Psoas muscle (tissue), 8 donors: ENCODE results near the gene KIAA1217. TPM values are rescaled to one million over a fixed set of nuclear protein-coding genes. Genes with fewer than 3 reads are reported as not detected.

ENCODE experiments used
- ATAC-seq, 4 donors: fragments of 200-7000 bp; cut with Tn5 transposase; one replicate each; pipeline ENCODE4 v1.9.1; 2020; ENCODE audit warnings: moderate library complexity in 3 of 4, mild to moderate bottlenecking in 2 of 4
- DNase-seq, 2 donors: peaks; one replicate each; pipeline ENCODE4 v3.0.0-alpha.2; 2020
- H3K27ac ChIP-seq: fragments of 200-600 bp; one replicate; pipeline ENCODE4 v1.8.0; 2022
- H3K27me3 ChIP-seq, 3 donors: fragments of 200-600 bp in 1 of 3; one replicate each; pipeline versions ENCODE4 v1.6.1 to v1.8.0; 2013 to 2022; ENCODE audit warnings: low read length in 2 of 3, mild to moderate bottlenecking in 2 of 3, moderate library complexity in 1 of 3; ENCODE audit not compliant: insufficient read depth in 3 of 3
- H3K36me3 ChIP-seq, 2 donors: fragments of 200-600 bp in 1 of 2; one replicate each; pipeline versions ENCODE4 v1.6.1 to v1.8.0; 2013 to 2022; ENCODE audit warnings: low read depth in 1 of 2, mild to moderate bottlenecking in 1 of 2, moderate library complexity in 1 of 2; ENCODE audit not compliant: insufficient read depth in 1 of 2
- H3K4me1 ChIP-seq: fragments of 200-600 bp; one replicate; pipeline ENCODE4 v1.8.0; 2022
- H3K4me3 ChIP-seq: fragments of 200-600 bp; one replicate; pipeline ENCODE4 v1.8.0; 2022; ENCODE audit warnings: mild to moderate bottlenecking
- H3K9me3 ChIP-seq: fragments of 200-600 bp; one replicate; pipeline ENCODE4 v1.8.0; 2022
- WGBS, 3 donors: extraction: QIAGEN DNeasy Blood & Tissue Kit; methylation state at CpG; one replicate each; pipeline versions ENCODE4 v1.1.6 to v1.1.7; 2013; 5-methylcytosine and 5-hydroxymethylcytosine counted together
- intact Hi-C, 2 donors: fragments of 100-400 bp; cut with DNase I; formaldehyde crosslinking; loops; one replicate each; pipeline versions ENCODE4 v1.11.0 to v1.14.2; 2022
- polyA plus RNA-seq, 3 donors: library from polyadenylated mRNA; stranded (reverse); fragments of 200-250 nt; gene quantifications; one replicate each; pipeline ENCODE4 v1.2.3, GENCODE V29; 2013
- total RNA-seq, 4 donors: library from RNA; stranded (reverse); fragmentation: NEBNext Ultra II Directional in 2 of 4; extraction: Animal tissue kit (Norgen Biotek cat#: 25700) in 2 of 4; gene quantifications; one replicate each; pipeline versions ENCODE4 v1.2.1 to v1.2.4, GENCODE V29; 2021 to 2023
- TF ChIP-seq, protein P1 (sequence below): fragments of 200-600 bp; IDR thresholded peaks from one replicate; pipeline ENCODE4 v1.8.0; 2022; ENCODE audit warnings: antibody characterized with exemption
- donor health status: healthy with polysubstance abuse.
- donor health status: DM: no; HTN: no; CAD: no; lungs with moderate emphysema.
- donor health status: Bipolar disorder and iron deficiency.
- donor health status: healthy.
- donor health status: DM: yes; HTN: yes; CAD: no.
- donor health status: DM: no; HTN: no; CAD: no.
- donor health status: DM: no; HTN: no; CAD: no.
- donor health status: DM: yes; HTN: yes; CAD: no.

Gene KIAA1217
- total and polyA plus RNA-seq, 7 donors, result 8.9 to 169 (median 65.9) TPM

DNA sequence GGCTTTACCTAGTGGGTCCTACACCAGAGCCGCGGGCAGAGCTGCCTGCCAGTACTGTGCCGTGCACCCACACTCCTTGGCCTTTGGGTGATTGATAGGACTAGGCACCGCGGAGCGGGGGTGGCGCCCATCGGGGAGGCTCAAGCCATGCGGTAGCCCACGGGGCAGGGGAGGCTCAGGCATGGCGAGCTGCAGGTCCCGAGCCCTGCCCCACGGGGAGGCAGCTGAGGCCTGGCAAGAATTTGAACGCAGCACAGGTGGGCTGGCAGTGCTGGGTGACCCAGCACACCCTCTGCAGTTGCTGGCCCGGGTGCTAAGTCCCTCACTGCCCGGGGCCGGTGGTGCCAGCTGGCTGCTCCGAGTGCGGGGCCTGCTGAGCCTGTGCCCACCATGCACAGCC is 32.3 kb upstream of the KIAA1217 start:
- no peaks in the 10 kb centered on the region for H3K4me1 ChIP-seq
- ATAC-seq, result no peak
- H3K27ac ChIP-seq, result no peak overlapping the region
- DNase-seq, result no peak
- WGBS, 3 donors, result 95 to 96% (median 96%) methylated on average over 15 to 19 of the region's 19 CpGs
- H3K27me3 ChIP-seq, result no peaks in the 10 kb centered on the region
- intact Hi-C loops, result no loop called here
- TF ChIP-seq, protein P1, sequence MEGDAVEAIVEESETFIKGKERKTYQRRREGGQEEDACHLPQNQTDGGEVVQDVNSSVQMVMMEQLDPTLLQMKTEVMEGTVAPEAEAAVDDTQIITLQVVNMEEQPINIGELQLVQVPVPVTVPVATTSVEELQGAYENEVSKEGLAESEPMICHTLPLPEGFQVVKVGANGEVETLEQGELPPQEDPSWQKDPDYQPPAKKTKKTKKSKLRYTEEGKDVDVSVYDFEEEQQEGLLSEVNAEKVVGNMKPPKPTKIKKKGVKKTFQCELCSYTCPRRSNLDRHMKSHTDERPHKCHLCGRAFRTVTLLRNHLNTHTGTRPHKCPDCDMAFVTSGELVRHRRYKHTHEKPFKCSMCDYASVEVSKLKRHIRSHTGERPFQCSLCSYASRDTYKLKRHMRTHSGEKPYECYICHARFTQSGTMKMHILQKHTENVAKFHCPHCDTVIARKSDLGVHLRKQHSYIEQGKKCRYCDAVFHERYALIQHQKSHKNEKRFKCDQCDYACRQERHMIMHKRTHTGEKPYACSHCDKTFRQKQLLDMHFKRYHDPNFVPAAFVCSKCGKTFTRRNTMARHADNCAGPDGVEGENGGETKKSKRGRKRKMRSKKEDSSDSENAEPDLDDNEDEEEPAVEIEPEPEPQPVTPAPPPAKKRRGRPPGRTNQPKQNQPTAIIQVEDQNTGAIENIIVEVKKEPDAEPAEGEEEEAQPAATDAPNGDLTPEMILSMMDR, result no peak
- H3K9me3 ChIP-seq, result no peaks in the 10 kb centered on the region
- no peak overlapping the region for H3K4me3 ChIP-seq
- no peaks in the 10 kb centered on the region for H3K36me3 ChIP-seq

DNA sequence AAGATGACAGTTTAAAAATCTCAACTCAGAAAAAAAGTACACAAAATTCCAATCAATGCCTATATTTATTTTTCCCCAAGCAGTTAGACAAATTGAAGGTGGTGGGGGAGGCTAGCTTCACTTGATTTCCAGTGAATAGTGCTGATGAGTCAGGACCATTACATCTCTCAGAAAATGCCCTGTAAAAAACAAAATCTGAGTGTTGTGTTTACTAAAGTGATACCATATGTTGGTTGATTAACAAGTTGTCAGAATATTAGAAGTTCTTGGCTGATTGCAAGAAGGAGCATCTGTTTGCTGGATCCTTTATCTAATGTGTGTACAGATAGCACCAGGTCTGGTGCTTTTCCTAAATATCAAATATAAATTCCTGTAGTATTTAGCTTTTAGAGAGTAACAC is 31.3 kb upstream of the KIAA1217 start:
- intact Hi-C loops, result no loop called here
- Histone ChIP-seq H3K4me3 (no peak overlapping the region), H3K27me3 (no peaks in the 10 kb centered on the region), H3K36me3 (no peaks in the 10 kb centered on the region), H3K4me1 (no peaks in the 10 kb centered on the region), H3K9me3 (no peaks in the 10 kb centered on the region), H3K27ac (no peak overlapping the region)
- DNase-seq (no peak), ATAC-seq (no peak)
- TF ChIP-seq, protein P1, result no peak

DNA sequence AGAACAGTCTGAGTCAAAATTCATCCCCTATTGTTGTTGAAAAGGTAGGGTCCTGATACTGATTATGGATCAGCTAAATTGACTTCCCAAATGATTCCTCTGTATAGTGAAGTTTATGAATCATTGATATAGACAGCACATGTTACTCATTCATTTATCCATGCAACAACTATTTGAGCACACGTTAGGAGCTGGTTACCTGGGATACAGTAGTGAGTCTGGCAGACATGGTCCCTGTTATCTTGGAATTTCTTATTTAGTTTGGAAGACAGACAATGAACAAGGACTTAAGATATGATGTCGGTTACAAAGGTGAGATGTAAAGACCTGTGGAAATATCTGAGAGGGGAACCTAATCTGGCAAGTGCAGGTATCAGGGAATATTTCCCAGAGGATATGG is 28.0 kb upstream of the KIAA1217 start:
- H3K27ac ChIP-seq, result no peak overlapping the region
- 84 to 91% (median 90%) methylated on average over 2 of the region's 2 CpGs for WGBS, 3 donors
- no peak for DNase-seq
- no peaks in the 10 kb centered on the region for H3K27me3 ChIP-seq
- intact Hi-C loops, result no loop called here
- no peaks in the 10 kb centered on the region for H3K9me3 ChIP-seq
- TF ChIP-seq, protein P1, result no peak
- H3K4me3 ChIP-seq, result no peak overlapping the region
- ATAC-seq, result no peak
- H3K36me3 ChIP-seq, result no peaks in the 10 kb centered on the region
- peaks cover 16% of the 10 kb centered on the region for H3K4me1 ChIP-seq

DNA sequence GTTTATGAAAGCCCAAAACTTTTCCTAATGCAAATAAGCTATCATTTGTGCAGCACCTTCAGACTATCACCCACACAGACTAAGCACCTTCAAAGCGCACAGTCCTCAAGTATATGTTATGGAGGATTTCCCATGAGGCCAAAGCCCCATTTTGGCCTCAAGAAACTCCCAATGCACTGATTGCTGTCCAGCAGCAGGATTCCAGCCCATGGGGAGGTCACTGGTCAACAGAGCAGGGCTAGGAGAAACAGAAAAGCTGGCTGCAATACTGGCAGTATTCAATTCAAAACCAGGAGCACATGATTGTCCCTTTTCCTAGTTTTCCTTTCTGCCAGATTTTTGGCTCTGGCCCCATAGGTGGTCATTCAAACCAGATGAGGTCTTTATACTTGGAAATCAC is 24.5 kb upstream of the KIAA1217 start:
- Histone ChIP-seq H3K36me3 (no peaks in the 10 kb centered on the region), H3K4me3 (no peak overlapping the region), H3K27ac (no peak overlapping the region), H3K9me3 (no peaks in the 10 kb centered on the region), H3K4me1 (peaks cover 16% of the 10 kb centered on the region), H3K27me3 (no peaks in the 10 kb centered on the region)
- DNase-seq, result no peak
- 77 to 86% (median 85%) methylated on average over 1 of the region's 1 CpG for WGBS, 3 donors
- ATAC-seq, result no peak
- TF ChIP-seq, protein P1, result no peak
- intact Hi-C loops, result no loop called here

DNA sequence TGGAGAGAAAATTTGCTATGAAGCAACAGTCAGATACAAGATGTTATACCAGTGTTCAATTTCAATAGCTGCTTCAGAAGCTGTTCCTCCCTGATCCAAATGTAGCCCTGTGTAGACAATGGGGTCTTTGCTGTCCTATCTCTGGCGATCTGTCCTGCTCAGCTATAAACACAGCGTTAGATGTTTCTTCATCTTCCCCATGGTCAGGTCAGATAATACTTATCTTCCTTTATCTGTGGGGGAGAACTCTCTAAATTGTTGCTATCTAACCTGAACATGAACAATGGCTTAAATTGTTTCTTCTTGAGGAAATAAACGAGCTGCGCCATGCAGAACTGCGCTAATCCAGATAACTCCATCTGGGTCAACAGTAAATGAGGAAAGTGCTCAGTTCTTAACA is 15.6 kb upstream of the KIAA1217 start:
- H3K27ac ChIP-seq, result no peak overlapping the region
- no peaks in the 10 kb centered on the region for H3K36me3 ChIP-seq
- peaks cover 12% of the 10 kb centered on the region for H3K4me1 ChIP-seq
- DNase-seq (no peak), ATAC-seq (no peak)
- H3K4me3 ChIP-seq, result no peak overlapping the region
- 87 to 88% (median 87%) methylated on average over 5 of the region's 5 CpGs for WGBS, 3 donors
- TF ChIP-seq, protein P1, result no peak
- no peaks in the 10 kb centered on the region for H3K27me3 ChIP-seq
- H3K9me3 ChIP-seq, result no peaks in the 10 kb centered on the region
- intact Hi-C loops, result no loop called here
